ENCODE measurements around the gene PDE7B.

DNA sequence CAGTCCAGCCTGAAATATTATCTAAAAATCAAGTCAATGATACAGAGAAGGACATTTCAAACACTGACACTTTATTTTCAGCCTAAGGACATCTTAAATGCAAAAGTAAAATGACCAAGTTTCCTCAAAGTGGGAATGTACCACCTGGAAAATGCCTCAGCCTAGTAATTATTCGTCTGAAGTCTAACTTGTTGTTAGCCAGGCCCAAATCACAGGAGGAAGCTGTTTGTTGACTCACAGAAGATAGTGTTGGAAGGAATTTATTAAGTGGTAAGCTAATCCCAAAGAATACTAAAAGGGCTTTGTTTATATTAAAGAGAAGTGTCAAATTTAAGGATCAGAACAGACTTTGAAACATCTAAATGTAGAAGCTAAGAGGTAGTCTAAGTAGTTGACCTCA, 2.5 kb downstream of the PDE7B start:
- TF ChIP-seq POLR2A (IDR thresholded peaks at IDR 0.05) (no peak), POLR2AphosphoS5 (IDR thresholded peaks at IDR 0.05) (no peak), EP300 (IDR thresholded peaks at IDR 0.05) (no peak)
- TF ChIP-seq, protein P1, sequence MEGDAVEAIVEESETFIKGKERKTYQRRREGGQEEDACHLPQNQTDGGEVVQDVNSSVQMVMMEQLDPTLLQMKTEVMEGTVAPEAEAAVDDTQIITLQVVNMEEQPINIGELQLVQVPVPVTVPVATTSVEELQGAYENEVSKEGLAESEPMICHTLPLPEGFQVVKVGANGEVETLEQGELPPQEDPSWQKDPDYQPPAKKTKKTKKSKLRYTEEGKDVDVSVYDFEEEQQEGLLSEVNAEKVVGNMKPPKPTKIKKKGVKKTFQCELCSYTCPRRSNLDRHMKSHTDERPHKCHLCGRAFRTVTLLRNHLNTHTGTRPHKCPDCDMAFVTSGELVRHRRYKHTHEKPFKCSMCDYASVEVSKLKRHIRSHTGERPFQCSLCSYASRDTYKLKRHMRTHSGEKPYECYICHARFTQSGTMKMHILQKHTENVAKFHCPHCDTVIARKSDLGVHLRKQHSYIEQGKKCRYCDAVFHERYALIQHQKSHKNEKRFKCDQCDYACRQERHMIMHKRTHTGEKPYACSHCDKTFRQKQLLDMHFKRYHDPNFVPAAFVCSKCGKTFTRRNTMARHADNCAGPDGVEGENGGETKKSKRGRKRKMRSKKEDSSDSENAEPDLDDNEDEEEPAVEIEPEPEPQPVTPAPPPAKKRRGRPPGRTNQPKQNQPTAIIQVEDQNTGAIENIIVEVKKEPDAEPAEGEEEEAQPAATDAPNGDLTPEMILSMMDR (IDR thresholded peaks at IDR 0.05), result no peak
